ENCODE data around the gene AUTS2.
"Not testable (repeated sequence)": the region's sequence is repeated elsewhere in the genome, so short reads cannot be mapped to it uniquely, and the experiment has no call there.

Gene AUTS2

GRCh38 chr7:70582927-70583895 lies 984.9 kb downstream of the AUTS2 start:
- no peak for DNase-seq (ENCODE audit: low read depth in 4 of 4, low spot score in 1 of 4)

GRCh38 chr7:70583965-70584883 lies 985.9 kb downstream of the AUTS2 start:
- DNase-seq (ENCODE audit: low read depth in 4 of 4, low spot score in 1 of 4): no peak

GRCh38 chr7:70585071-70585470 lies 986.8 kb downstream of the AUTS2 start:
- no peak for DNase-seq (ENCODE audit: low read depth in 4 of 4, low spot score in 1 of 4)

- no peak for DNase-seq (ENCODE audit: low read depth in 4 of 4, low spot score in 1 of 4)
Measured at GRCh38 chr7:70586822-70587221, 988.5 kb downstream of the AUTS2 start.

- no peak for DNase-seq (ENCODE audit: low read depth in 4 of 4, low spot score in 1 of 4)
Measured at GRCh38 chr7:70587739-70588138, 989.5 kb downstream of the AUTS2 start.

DNA sequence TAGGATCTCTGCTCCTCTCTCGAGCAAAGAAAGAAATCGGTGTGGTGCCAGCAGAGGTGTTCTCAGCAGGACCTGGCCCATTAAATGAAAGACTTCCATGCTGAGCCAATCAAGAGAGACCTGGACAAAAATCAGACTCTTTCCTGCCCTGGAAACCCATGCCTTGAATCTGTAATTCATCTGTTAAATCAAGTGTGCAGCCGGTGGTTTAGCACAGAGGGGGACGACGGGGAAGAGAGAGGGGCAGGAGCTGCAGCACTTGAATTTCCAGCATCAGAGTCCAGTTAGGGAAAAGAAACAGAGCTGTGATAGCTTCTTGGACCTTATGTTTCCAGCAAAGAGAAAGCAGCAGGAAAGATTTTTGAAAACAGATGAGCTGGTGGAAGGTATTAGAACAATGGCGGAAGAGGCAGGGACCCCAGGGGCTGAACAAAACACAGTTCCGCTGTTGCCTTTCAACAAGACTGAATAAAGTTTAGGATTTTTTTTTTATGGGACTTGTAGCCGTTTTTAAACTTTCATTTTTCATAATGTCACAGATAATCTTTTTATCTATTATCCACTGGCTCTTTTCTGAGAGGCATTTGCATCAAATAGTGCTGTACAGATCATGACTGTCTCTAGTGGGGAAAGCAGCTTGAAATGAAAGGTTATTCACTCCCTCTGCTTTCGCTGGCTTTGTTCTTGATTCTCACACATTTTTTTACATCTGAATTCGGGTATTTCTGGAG lies 990.1 kb downstream of the AUTS2 start:
- DNase-seq (ENCODE audit: low read depth in 4 of 4, low spot score in 1 of 4): no peak

GRCh38 chr7:70589010-70589409 lies 990.7 kb downstream of the AUTS2 start:
- no peak for DNase-seq (ENCODE audit: low read depth in 4 of 4, low spot score in 1 of 4)

- no peak for DNase-seq (ENCODE audit: low read depth in 4 of 4, low spot score in 1 of 4)
Measured at GRCh38 chr7:70589590-70589989, 991.3 kb downstream of the AUTS2 start.

GRCh38 chr7:70590126-70590854 lies 992.0 kb downstream of the AUTS2 start:
- no peak for DNase-seq (ENCODE audit: low read depth in 4 of 4, low spot score in 1 of 4)

DNA sequence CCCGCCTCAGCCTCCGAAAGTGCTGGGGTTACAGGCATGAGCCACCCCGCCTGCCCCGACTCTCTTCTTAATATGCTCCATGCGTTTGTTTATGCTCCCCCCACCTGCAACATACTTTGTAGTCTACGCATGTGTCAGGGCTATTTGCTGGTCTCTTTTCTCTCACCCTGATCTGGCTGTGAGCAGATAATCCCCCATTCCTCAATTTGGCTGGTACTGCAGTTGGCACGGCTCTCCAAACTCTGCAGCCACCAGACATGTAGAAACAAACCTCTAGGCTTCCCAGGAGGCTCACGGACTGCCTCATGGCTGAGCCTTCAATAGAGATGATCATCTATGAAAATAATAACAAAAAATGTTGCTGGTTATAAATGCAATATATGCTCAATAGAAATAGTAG lies 993.4 kb downstream of the AUTS2 start:
- DNase-seq (ENCODE audit: low read depth in 4 of 4, low spot score in 1 of 4): no peak

- no peak for DNase-seq (ENCODE audit: low read depth in 4 of 4, low spot score in 1 of 4)
Measured at GRCh38 chr7:70592171-70592570, 993.9 kb downstream of the AUTS2 start.

GRCh38 chr7:70594170-70594569 lies 995.9 kb downstream of the AUTS2 start:
- DNase-seq (ENCODE audit: low read depth in 4 of 4, low spot score in 1 of 4): no peak

- DNase-seq (ENCODE audit: low read depth in 4 of 4, low spot score in 1 of 4): not testable (repeated sequence)
Measured at GRCh38 chr7:70594885-70595284, 996.6 kb downstream of the AUTS2 start.

DNA sequence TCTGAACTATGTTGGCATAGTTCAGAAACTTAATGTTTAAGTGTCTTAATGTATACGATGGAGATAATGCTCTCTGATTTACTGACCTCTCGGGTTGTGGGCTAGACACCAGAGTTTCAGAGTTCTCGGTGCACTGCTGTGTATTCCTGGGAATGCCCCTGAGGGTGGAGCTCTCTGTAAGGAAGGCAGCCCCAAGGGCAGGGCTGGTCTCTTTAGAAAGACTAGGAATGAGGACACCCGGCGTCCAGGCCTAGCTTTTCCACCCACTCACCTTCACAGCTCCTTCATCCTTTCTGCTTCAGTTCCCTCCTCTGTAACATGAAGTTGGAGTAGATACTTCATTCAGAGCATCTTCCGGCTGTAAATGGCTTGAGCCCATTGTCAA lies 997.1 kb downstream of the AUTS2 start:
- DNase-seq (ENCODE audit: low read depth in 4 of 4, low spot score in 1 of 4): no peak

- DNase-seq (ENCODE audit: low read depth in 4 of 4, low spot score in 1 of 4): no peak
Measured at GRCh38 chr7:70595755-70596597, 997.7 kb downstream of the AUTS2 start.

GRCh38 chr7:70596598-70596913 lies 998.3 kb downstream of the AUTS2 start:
- DNase-seq (ENCODE audit: low read depth in 4 of 4, low spot score in 1 of 4): no peak

DNA sequence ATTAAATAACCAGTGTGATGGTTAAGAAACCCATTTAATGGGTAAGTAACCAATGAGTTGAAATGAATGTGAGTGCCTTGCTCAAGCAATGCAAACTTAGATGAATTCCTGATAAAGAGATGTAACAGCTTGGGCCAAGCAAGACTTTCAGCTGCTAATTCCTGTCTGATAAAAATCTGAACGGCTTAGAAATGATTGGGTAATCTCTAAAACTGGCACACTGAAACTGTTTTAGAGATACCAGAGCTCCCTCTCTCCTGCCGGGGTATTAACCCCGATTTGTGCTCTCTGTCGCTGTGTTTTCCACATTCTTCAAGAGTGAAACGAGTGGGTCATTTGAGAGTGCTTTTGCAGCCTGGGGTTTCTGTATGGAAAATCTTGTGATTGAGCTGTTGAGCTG lies 998.8 kb downstream of the AUTS2 start:
- no peak for DNase-seq (ENCODE audit: low read depth in 4 of 4, low spot score in 1 of 4)

GRCh38 chr7:70598976-70599375 lies 1000.7 kb downstream of the AUTS2 start:
- no peak for DNase-seq (ENCODE audit: low read depth in 4 of 4, low spot score in 1 of 4)

- no peak for DNase-seq (ENCODE audit: low read depth in 4 of 4, low spot score in 1 of 4)
Measured at GRCh38 chr7:70599446-70600190, 1001.3 kb downstream of the AUTS2 start.
